ENCODE measurements around the gene KNTC1.
A peak's percentile ranks its signal among the peaks of the same experiment; 100 is the strongest.
"Not testable (repeated sequence)": the region's sequence is repeated elsewhere in the genome, so short reads cannot be mapped to it uniquely, and the experiment has no call there.

Gene KNTC1

DNA sequence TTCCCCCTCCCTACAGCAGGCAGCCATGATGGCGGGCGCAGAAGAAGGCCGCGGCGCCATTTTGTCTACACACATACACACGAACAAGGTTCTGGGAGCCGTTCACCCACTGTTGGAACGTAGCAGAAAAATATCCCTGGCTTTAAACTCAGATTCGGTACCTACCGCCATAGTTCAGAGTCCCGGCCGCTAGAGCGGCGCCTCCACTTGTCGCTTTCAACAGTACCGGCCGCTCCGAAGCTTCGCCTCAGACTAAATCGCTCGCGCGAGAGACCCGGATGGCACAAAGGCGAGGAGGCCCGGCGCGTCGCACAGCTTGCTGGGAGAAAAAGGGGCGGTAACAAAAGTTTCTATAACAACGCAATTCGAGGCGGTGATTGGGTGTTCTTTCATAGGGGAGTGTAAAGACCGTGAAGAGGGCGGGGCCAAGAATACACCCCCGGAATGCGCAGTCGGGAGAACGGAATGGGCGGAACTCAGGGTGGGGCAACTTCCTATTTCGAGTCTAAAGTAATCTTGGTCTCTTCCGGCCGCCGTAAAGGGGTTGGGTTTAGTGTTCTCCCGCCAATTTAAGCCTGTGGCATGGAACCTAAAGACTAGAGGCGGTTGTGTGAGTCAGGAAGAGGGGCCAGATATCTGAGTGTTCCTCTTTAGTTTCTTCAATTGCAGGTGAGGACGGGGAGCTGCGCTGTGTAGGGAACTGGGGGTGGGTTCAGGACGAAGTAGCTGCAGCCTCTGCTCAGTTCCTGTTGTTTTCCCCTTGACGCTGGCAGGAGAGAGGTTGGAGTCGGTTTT lies at the start of gene KNTC1, which contains the start of gene RSRC2:
TSS of gene KNTC1 (plus strand) at position 567 of the 795 bp plus-strand sequence. CDS start 2,815 bp downstream, outside the sequence.
TSS of gene RSRC2 (minus strand) at position 254 of the 795 bp plus-strand sequence. CDS start at position 171, 83 bp downstream.
- DNase-seq (ENCODE audit: low spot score): peak; percentile 99

- DNase-seq (ENCODE audit: low spot score): no peak
Observed at GRCh38 chr12:122480753-122481152, 46.3 kb upstream of the KNTC1 start.

- no peak for DNase-seq (ENCODE audit: low spot score)
Observed at GRCh38 chr12:122481861-122482260, 45.2 kb upstream of the KNTC1 start.

DNA sequence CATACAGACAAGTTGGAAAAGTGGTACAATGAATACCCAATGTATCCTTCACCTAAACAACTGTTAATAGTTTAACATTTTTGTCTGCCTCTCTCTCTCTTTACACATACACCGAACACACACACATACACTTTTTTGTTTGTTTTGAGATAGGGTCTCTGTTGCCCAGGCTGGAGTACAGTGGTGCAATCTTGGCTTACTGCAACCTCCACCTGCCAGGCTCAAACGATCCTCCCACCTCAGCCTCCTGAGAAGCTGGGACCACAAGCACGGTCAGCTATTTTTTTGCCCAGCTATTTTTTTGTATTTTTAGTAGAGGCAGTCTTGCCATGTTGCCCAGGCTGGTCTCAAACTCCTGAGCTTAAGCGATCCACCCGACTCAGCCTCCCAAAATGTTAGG lies 43.1 kb upstream of the KNTC1 start:
- DNase-seq (ENCODE audit: low spot score): no peak

DNA sequence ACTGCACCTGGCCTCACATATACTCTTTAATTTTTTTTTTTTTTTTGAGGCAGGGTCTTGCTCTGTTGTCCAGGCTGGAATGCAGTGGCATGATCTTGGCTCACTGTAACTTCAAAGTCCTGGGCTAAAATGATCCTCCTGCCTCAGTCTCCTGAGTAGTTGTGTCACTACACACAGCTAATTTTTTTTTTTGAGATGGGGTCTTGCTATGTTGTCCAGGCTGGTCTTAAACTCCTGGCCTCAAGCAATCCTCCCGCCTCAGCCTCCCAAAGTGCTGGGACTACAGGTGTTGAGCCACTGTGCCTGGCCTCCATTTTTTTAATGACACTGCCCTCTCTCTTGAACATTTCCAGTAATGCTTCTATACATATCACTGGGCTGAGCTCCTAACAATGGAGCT lies 42.7 kb upstream of the KNTC1 start:
- not testable (repeated sequence) for DNase-seq (ENCODE audit: low spot score)

- DNase-seq (ENCODE audit: low spot score): not testable (repeated sequence)
Observed at GRCh38 chr12:122486360-122486759, 40.7 kb upstream of the KNTC1 start.

GRCh38 chr12:122486805-122487426 lies 40.1 kb upstream of the KNTC1 start:
- DNase-seq (ENCODE audit: low spot score): no peak

- DNase-seq (ENCODE audit: low spot score): not testable (repeated sequence)
Observed at GRCh38 chr12:122487807-122488206, 39.2 kb upstream of the KNTC1 start.

- no peak for DNase-seq (ENCODE audit: low spot score)
Observed at GRCh38 chr12:122489038-122489437, 38.0 kb upstream of the KNTC1 start.

DNA sequence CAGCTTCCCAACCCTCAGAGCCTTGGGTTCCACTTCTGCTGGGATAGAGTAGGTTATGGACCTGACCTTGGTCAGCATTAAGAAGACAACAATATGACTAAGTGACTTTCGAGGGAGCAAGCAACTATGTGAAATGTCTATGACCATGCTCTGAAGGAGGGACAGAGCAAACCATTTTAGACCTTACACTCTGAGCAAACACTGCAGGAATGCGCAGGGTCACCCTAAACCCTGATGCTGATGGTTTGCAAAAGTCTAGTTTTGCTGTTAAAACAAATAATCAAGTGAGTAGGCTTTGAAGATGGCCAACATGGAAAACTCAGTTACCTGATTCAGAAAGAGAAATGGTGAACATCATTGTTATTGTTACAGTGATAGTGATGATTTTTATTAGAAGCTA lies 35.1 kb upstream of the KNTC1 start:
- DNase-seq (ENCODE audit: low spot score): no peak

- DNase-seq (ENCODE audit: low spot score): not testable (repeated sequence)
Observed at GRCh38 chr12:122493222-122493621, 33.8 kb upstream of the KNTC1 start.

- no peak for DNase-seq (ENCODE audit: low spot score)
Observed at GRCh38 chr12:122495258-122495657, 31.8 kb upstream of the KNTC1 start.

GRCh38 chr12:122499991-122500684 lies 26.9 kb upstream of the KNTC1 start:
- DNase-seq (ENCODE audit: low spot score): peak; percentile 72

DNA sequence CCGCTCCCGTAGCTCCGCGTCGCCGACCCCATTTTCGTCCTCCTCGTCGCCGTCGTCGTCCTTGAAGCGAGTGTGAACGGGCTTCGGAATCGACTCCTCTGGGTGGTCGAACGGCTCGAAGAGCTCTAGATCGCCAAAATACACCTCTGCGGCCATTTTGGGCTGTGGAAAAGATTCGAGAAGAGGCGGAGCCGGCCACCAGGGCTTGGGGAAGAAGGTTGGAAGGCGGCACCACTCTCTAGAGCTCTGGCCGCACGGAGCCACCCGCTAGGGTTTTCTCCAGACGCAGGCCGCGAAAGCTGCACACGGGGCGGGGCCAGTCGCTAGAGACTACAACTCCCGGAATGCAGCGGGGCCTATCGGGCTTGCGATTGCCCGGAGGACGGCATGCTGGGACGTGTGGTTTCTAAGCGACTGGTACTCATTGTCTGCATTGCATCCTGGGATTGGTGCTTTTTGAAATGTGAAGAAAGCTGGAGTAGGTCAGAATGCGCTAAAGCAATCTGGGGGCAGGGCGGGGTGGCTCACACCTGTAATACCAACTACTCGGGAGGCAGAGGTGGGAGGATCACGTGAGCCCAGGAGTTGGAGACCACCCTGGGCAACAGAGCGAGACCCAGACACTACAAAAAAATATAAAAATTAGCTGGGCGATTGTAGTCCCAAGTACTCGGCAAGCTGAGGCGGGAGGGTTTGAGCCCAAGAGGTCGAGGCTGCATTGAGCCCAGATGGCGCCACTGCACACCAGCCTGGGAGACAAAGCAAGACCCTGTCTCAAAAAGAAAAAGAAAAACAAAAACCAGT lies 26.2 kb upstream of the KNTC1 start, which contains the start of gene ZCCHC8:
TSS of gene ZCCHC8 (minus strand) at position 248 of the 804 bp plus-strand sequence. CDS start at position 156, 92 bp downstream.
- peak; percentile 99 for DNase-seq (ENCODE audit: low spot score)

DNA sequence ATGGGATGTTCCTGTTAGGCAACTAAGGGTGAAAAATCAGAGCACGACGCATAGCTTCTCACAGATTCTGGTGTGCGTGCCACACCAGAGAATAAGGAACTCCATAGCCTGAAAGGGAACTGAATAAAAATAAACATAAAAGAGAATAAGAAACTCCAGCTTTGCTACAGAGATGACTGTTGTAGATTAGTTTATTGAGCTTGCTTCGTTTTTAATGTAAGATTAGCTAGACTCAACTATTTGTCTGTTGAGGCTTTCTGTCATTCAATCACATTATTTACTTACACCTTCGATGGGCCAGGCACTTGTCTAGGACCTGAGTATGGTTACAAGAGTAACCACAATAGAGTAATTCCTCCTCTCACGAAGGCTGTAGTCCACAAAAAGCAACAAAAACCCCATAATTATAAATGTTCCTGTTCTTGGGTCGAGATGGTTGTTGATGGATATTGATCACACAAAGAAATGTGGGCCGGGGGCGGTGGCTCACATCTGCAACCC lies 25.5 kb upstream of the KNTC1 start:
- no peak for DNase-seq (ENCODE audit: low spot score)

DNA sequence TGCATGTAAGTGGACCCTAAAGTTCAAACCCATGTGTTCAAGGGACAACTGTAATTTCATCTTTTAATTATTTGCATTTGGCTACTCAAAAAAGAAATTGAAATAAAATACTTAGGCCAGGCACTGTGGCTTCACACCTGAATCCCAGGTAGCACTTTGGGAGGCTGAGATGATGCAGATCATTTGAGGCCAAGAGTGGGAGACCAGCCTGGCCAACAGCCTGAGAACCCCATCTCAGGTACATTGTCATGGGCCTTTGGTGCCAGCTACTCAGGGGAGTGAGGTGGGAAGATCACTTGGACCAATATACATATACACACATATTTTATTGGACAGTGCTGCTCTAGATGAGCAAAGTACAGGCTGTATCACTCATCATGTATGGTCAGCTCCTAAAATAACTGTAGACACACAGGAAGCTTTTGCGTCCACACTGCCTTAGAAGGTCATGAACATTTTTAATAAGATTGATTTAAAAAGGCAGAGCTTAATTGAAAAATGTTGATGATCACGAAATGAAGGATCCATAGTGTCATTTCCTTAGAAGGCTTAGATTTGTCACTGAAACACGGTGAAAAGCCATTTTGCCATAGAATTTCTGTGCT lies 23.8 kb upstream of the KNTC1 start:
- peak; percentile 53 for DNase-seq (ENCODE audit: low spot score)

DNA sequence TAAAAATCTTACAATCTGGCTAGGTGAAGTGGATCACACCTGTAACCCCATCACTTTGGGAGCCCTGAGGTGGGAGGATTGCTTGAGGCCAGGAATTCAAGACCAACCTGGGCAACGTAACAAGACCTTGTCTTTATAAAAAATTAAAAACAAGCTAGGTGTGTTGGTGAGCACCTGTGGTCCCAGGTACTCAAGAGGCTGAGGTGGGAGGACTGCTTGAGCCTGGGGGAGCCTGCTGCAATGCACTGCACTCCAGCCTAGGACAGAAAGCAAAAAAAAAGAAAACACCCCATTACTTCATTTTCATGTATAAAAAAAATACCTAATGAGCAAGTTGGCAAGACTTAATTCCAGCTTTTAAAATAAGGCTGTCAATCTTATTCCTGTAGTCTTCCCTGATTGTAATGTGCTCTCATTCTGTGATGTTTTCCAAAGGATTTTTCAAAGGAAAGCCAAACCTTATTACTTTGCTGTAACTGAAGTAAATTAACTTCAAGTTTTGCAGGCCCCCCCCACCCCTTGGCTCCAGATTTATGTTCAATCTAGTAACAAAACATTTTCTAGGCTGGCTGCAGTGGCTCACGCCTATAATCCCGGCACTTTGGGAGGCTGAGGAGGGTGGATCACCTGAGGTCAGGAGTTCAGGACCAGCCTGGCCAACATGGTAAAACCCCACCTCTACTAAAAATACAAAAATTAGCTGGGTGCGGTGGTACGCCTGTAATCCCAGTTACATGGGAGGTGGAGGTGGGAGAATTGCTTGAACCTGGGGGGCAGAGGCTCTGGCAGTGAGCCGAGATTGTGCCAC lies 23.1 kb upstream of the KNTC1 start:
- no peak for DNase-seq (ENCODE audit: low spot score)

DNA sequence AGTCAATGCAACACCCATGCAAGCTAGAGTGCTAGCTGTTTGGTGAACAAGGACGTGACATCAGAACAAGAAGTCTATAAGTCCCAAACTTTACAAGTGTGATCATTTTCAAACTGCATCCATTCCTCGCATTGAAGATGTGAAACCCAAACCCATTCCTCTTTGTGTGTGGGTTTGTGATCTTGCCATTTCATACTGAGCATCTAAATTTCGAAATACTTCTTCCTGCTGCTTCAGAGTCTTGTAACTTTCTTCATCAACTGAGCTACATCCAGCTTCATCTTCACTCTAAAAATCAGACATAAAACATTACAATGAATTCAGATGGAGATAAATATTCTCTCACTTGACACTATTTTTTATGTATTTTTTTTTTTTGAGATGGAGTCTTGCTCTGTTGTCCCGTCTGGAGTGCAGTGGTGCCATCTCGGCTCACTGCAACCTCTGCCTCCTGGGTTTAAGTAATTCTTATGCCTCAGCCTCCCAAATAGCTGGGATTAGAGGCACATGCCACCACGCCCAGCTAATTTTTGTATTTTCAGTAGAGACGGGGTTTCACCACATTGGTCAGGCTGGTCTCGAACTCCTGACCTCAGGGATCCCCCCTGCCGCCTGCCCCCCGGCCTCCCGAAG lies 21.5 kb upstream of the KNTC1 start:
- DNase-seq (ENCODE audit: low spot score): no peak

- DNase-seq (ENCODE audit: low spot score): no peak
Observed at GRCh38 chr12:122506393-122506938, 20.6 kb upstream of the KNTC1 start.

Measured in RKO (cell line).